K562 (cell line): Measurements from ENCODE around the gene IFNA14. TPM values are rescaled to one million over a fixed set of nuclear protein-coding genes. Genes with fewer than 3 reads are reported as not detected.

ENCODE experiments used
- ATAC-seq: fragments of 200-7000 bp; cut with Tn5 transposase; 3 replicates; pipeline ENCODE4 v1.9.1; 2020; ENCODE audit warnings: moderate library complexity
- BruUV-seq: library from RNA; stranded (reverse); fragments of 400-500 nt; replicated peaks from 2 replicates; lab custom pipeline; 2021; lab: Mats Ljungman, UMichigan
- CTCF ChIA-PET: fragments of 300-600 bp; formaldehyde crosslinking; extraction: SDS; loops from one replicate; lab custom pipeline; 2021; ENCODE audit warnings: low intra/inter-chr PET ratio; lab: Yijun Ruan, JAX
- POLR2A ChIA-PET: fragments of 300-600, 350-650 bp; sonication (Branson Sonifier 250); formaldehyde crosslinking; extraction: SDS; loops from one replicate; lab custom pipeline; 2021; ENCODE audit warnings: antibody characterized with exemption, inconsistent platforms; lab: Yijun Ruan, JAX
- DNase-seq, 4 experiments: peaks; one replicate each; pipeline versions ENCODE4 v3.0.0 to v3.0.0-alpha.2; 2011 to 2018; ENCODE audit warnings: low spot score in 3 of 4, mixed read lengths in 3 of 4; ENCODE audit errors: extremely low read depth in 1 of 4
- FAIRE-seq: peaks from 2 replicates; lab custom pipeline; 2011; peaks lifted over from hg19 to GRCh38; lab: Jason Lieb, UNC
- H2AFZ ChIP-seq: 2 replicates; pipeline ENCODE4 v1.6.0; 2011; ENCODE audit warnings: low read depth, low read length, control low read depth, inconsistent platforms
- H3K27ac ChIP-seq: fragments of 200-600 bp; 3 replicates; pipeline ENCODE4 v1.8.0; 2011; ENCODE audit warnings: low read depth, mild to moderate bottlenecking, control low read depth, inconsistent platforms, low read length, moderate library complexity, mixed read lengths; ENCODE audit errors: extremely low read depth
- H3K27me3 ChIP-seq, 2 experiments: fragments of 300-600 bp in 1 of 2; 2 replicates in 1 of 2; 3 replicates in 1 of 2; pipeline versions ENCODE4 v1.6.0 to v1.8.0; 2011; ENCODE audit warnings: inconsistent platforms in 2 of 2, low read length in 2 of 2, mild to moderate bottlenecking in 1 of 2, mixed read lengths in 1 of 2, moderate library complexity in 1 of 2; ENCODE audit not compliant: control insufficient read depth in 2 of 2, insufficient read depth in 2 of 2
- H3K36me3 ChIP-seq: fragments of 300-600 bp; 3 replicates; pipeline ENCODE4 v1.8.0; 2011; ENCODE audit warnings: mild to moderate bottlenecking, low read length, inconsistent platforms; ENCODE audit not compliant: control insufficient read depth, insufficient read depth
- H3K4me1 ChIP-seq, 2 experiments: fragments of 200-600 bp in 1 of 2; replicated peaks in 1 of 2; 2 replicates in 1 of 2; 3 replicates in 1 of 2; pipeline versions ENCODE4 v1.5.1 to v1.8.0; 2011; ENCODE audit warnings: inconsistent platforms in 2 of 2, low read length in 2 of 2, mild to moderate bottlenecking in 1 of 2, mixed read lengths in 1 of 2, moderate library complexity in 1 of 2; ENCODE audit not compliant: control insufficient read depth in 2 of 2, insufficient read depth in 2 of 2
- H3K4me2 ChIP-seq: 2 replicates; pipeline ENCODE4 v1.6.1; 2011; ENCODE audit warnings: low read length, control low read depth, inconsistent platforms, mixed read lengths; ENCODE audit not compliant: insufficient read depth
- H3K4me3 ChIP-seq: fragments of 200-600 bp; sonication (generic), shearing (Covaris generic); 2 replicates; pipeline ENCODE4 v1.5.1; 2016; ENCODE audit warnings: control low read depth, inconsistent platforms
- H3K79me2 ChIP-seq: fragments of 200-600 bp; 3 replicates; pipeline ENCODE4 v1.8.0; 2011; ENCODE audit warnings: low read length, inconsistent platforms; ENCODE audit not compliant: control insufficient read depth, insufficient read depth
- H3K9ac ChIP-seq, 2 experiments: 2 replicates each; pipeline versions ENCODE4 v1.6.0 to v1.6.1; 2011; ENCODE audit warnings: low read depth in 2 of 2, low read length in 2 of 2, control low read depth in 1 of 2, inconsistent platforms in 1 of 2, mild to moderate bottlenecking in 1 of 2, mixed read lengths in 1 of 2; ENCODE audit not compliant: insufficient read depth in 1 of 2
- H3K9me1 ChIP-seq: one replicate; pipeline ENCODE4 v1.6.0; 2011; ENCODE audit warnings: inconsistent platforms, mild to moderate bottlenecking, low read length, moderate library complexity; ENCODE audit not compliant: control insufficient read depth, insufficient read depth
- H3K9me3 ChIP-seq: replicated peaks from 2 replicates; pipeline ENCODE4 v1.5.1; 2011; ENCODE audit warnings: low read depth, low read length, inconsistent platforms; ENCODE audit not compliant: control insufficient read depth, insufficient read depth
- H4K20me1 ChIP-seq: replicated peaks from 2 replicates; pipeline ENCODE4 v1.6.1; 2011; ENCODE audit warnings: low read length, inconsistent platforms, mixed read lengths; ENCODE audit not compliant: control insufficient read depth, insufficient read depth
- DDX20 ChIP-seq: fragments of 450-650 bp; IDR thresholded peaks from 2 replicates; pipeline ENCODE4 v1.6.1; 2016; ENCODE audit warnings: missing genetic modification characterization, low read depth, mild to moderate bottlenecking, missing compliant biosample characterization, moderate library complexity
- FOXA1 ChIP-seq: fragments of 450-650 bp; IDR thresholded peaks from 2 replicates; pipeline ENCODE4 v1.6.1; 2016; ENCODE audit warnings: mild to moderate bottlenecking, borderline replicate concordance
- KDM2B ChIP-seq: fragments of 250-450 bp; sonication (Bioruptor Pico); IDR thresholded peaks from 2 replicates; pipeline ENCODE4 v1.8.0; 2021; ENCODE audit warnings: mild to moderate bottlenecking, moderate library complexity
- MED1 ChIP-seq: sonication (generic); formaldehyde crosslinking; IDR thresholded peaks from 2 replicates; pipeline ENCODE4 v1.8.1; 2023; ENCODE audit warnings: missing genetic modification reagents, borderline replicate concordance
- SMARCB1 ChIP-seq: IDR thresholded peaks from 2 replicates; pipeline ENCODE4 v1.6.1; 2011; ENCODE audit warnings: improper control_type of control experiment, low read depth; ENCODE audit not compliant: insufficient read length
- ZKSCAN8 ChIP-seq: fragments of 200-800 bp; sonication (Bioruptor generic); IDR thresholded peaks from 2 replicates; pipeline ENCODE4 v1.6.1; 2016; ENCODE audit warnings: missing genetic modification characterization, missing compliant biosample characterization
- ZNF57 ChIP-seq: fragments of 450-650 bp; formaldehyde crosslinking; IDR thresholded peaks from 2 replicates; pipeline ENCODE4 v1.4.0; 2020; ENCODE audit warnings: mild to moderate bottlenecking, moderate library complexity
- WGBS: fragments of 100-300 bp; shearing (Covaris generic); methylation state at CpG from one replicate; pipeline ENCODE4 v1.1.6; 2016; ENCODE audit warnings: low coverage, mixed read lengths; ENCODE audit not compliant: insufficient coverage; ENCODE audit errors: missing lambda C conversion rate; 5-methylcytosine and 5-hydroxymethylcytosine counted together
- in situ Hi-C: fragments of 300-500 bp; cut with MboI; formaldehyde crosslinking; loops from 4 replicates; pipeline ENCODE4 v1.15.0; 2018; ENCODE audit warnings: inconsistent platforms, mixed read lengths
- intact Hi-C: fragments of 100-400 bp; cut with micrococcal nuclease; formaldehyde crosslinking; loops from 2 replicates; pipeline ENCODE4 v1.14.2; 2022
- polyA plus RNA-seq, 8 experiments: library from polyadenylated mRNA; depleted of rRNA in 4 of 8; stranded (reverse) in 5 of 8; unstranded in 3 of 8; fragments of >200 nt; fragmentation: Nextera tagmentation in 2 of 8; fragmentation: Illumina TruSeq in 1 of 8; extraction: Ambion mirVana in 2 of 8; extraction: Trizol in 1 of 8; gene quantifications; 2 replicates each; pipeline versions ENCODE4 v1.2.1 to v1.2.3, GENCODE V29; 2011 to 2014; ENCODE audit warnings: inconsistent platforms in 1 of 8, missing spikeins in 1 of 8
- total RNA-seq, 7 experiments: library from RNA; depleted of rRNA in 6 of 7; stranded (reverse); fragments of >200 nt in 6 of 7; fragmentation: Illumina TruSeq in 2 of 7; extraction: Trizol in 2 of 7; gene quantifications; 2 replicates each; pipeline versions ENCODE4 v1.2.1 to v1.2.3, GENCODE V29; 2011 to 2021; ENCODE audit warnings: low replicate concordance in 1 of 7
- TF ChIP-seq, protein P1 (sequence below): fragments of 450-650 bp; IDR thresholded peaks from 2 replicates; pipeline ENCODE4 v1.6.1; 2016; ENCODE audit warnings: low read depth, mild to moderate bottlenecking, moderate library complexity

The IFNA14 gene
- total and polyA plus RNA-seq, 9 of the 15 experiments (the other 6 are each of a cell fraction or from before 2014, with no cell fraction given) = not detected

DNA sequence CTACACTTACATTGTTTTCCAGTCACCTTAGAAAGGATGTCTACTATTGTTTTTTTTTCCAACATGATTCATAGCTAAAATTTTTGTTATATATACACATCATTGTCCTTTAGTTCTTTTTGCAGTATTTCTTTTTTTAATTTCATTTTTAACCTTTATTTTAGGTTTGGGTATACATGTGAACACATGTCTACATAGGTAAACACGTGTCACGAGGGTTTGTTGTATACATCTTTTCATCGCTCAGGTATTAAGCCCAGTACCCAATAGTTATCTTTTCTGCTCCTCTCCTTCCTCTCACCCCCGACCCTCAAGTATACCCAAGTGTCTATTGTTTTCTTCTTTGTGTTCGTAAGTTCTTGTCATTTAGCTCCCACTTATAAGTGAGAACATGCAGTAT lies 46.3 kb upstream of the IFNA14 start (continued):
- TF ChIP-seq KDM2B (CRISPR knock-in tag) (no peak), DDX20 (tag) (no peak)

DNA sequence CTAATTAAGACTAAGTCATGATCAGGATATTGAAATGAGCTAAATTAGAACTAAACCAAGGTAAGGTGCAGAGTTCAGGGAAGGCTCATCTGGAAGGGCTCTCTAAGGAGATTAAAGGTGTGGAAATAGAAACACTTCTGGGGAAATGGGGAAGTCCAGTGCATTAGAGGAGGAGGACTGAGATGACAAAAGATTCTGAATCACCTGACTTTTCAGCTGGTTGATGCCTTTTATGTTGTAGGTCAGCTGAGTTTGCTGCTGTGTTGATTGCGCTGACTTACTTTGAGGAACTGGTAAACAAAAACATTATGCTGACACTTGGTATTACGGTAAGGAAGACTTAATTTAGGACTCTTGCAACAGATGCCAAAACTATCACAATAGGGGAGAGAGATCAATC lies 41.5 kb upstream of the IFNA14 start:
- BruUV-seq = no TSS peak
- H3K4me1 ChIP-seq = no peaks in the 10 kb centered on the region
- ATAC-seq = no peak
- WGBS = no CpG with 5 or more reads among the region's 2 CpGs
- FAIRE-seq = no peak
- intact Hi-C loops = no loop called here
- no peak overlapping the region for H2AFZ ChIP-seq
- no peaks in the 10 kb centered on the region for H3K27me3 ChIP-seq
- H3K36me3 ChIP-seq = no peaks in the 10 kb centered on the region
- H3K27ac ChIP-seq = no peak overlapping the region
- no peaks in the 10 kb centered on the region for H3K9me3 ChIP-seq
- H3K4me3 ChIP-seq = no peak overlapping the region
- no peak for DNase-seq
- no peak overlapping the region for H3K4me2 ChIP-seq
- no peaks in the 10 kb centered on the region for H3K79me2 ChIP-seq
- no peak for TF ChIP-seq MED1 (CRISPR knock-in tag)
- no peak for TF ChIP-seq ZNF57 (CRISPR knock-in tag)
- no peak for TF ChIP-seq SMARCB1
- no peak for TF ChIP-seq FOXA1
- TF ChIP-seq, all 486 proteins: peak for 0
- Histone ChIP-seq H4K20me1 (no peaks in the 10 kb centered on the region), H3K9me1 (no peaks in the 10 kb centered on the region), H3K9ac (no peak overlapping the region)
- CTCF ChIA-PET = no interaction called here
- in situ Hi-C loops = no loop called here
- POLR2A ChIA-PET = no interaction called here

DNA sequence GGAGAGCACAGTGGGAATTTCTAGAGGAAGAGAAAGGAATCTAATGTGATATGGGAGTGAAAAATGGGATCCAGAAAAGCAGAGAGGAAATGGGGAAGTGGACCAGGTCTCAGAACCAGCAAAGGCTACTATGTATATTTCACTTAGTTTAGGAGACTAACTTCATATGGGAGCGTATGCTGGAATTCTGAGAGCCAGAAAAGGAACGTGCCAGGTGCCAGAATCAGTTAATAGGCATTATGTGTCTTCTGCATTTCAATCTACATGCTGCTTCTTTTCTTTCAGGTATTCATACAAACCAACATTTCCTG lies 28.5 kb upstream of the IFNA14 start:
- Histone ChIP-seq H3K27ac (no peak overlapping the region), H3K79me2 (no peaks in the 10 kb centered on the region), H3K36me3 (no peaks in the 10 kb centered on the region), H3K4me1 (no peaks in the 10 kb centered on the region), H2AFZ (no peak overlapping the region), H3K4me3 (no peak overlapping the region), H4K20me1 (no peaks in the 10 kb centered on the region), H3K27me3 (no peaks in the 10 kb centered on the region), H3K9me3 (no peaks in the 10 kb centered on the region), H3K9me1 (no peaks in the 10 kb centered on the region), H3K9ac (no peak overlapping the region), H3K4me2 (no peak overlapping the region)
- in situ Hi-C loops = no loop called here
- ChIA-PET CTCF (no interaction called here), POLR2A (no interaction called here)
- no peak for TF ChIP-seq ZKSCAN8 (CRISPR knock-in tag)
- TF ChIP-seq, protein P1, sequence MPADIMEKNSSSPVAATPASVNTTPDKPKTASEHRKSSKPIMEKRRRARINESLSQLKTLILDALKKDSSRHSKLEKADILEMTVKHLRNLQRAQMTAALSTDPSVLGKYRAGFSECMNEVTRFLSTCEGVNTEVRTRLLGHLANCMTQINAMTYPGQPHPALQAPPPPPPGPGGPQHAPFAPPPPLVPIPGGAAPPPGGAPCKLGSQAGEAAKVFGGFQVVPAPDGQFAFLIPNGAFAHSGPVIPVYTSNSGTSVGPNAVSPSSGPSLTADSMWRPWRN = no peak
- FAIRE-seq = no peak
- no peak for ATAC-seq
- BruUV-seq = no TSS peak
- no peak for DNase-seq
- intact Hi-C loops = no loop called here
- WGBS = no CpG with 5 or more reads among the region's 2 CpGs
